CD14-positive monocyte (primary cell): ENCODE data around the gene TAS2R38. TPM values are rescaled to one million over a fixed set of nuclear protein-coding genes. Genes with fewer than 3 reads are reported as not detected.

Source experiments
- DNase-seq, 3 donors: peaks; one replicate each; pipeline ENCODE4 v3.0.0-alpha.2; 2011 to 2022
- H2AFZ ChIP-seq: 2 replicates; pipeline ENCODE4 v1.6.0; 2012; ENCODE audit warnings: mild to moderate bottlenecking, low read depth, low read length, inconsistent platforms; ENCODE audit not compliant: insufficient read depth, poor library complexity, severe bottlenecking
- H3K27ac ChIP-seq, 2 donors: 1 replicate in 1 of 2; 2 replicates in 1 of 2; pipeline ENCODE4 v1.5.1; 2012 to 2013; ENCODE audit warnings: low read length in 2 of 2, control low read depth in 1 of 2, inconsistent platforms in 1 of 2, low read depth in 1 of 2, mild to moderate bottlenecking in 1 of 2
- H3K27me3 ChIP-seq, 2 donors: one replicate each; pipeline versions ENCODE4 v1.6.0 to v1.6.1; 2011 to 2013; ENCODE audit warnings: low read length in 2 of 2; ENCODE audit not compliant: control insufficient read depth in 2 of 2, insufficient read depth in 2 of 2
- H3K36me3 ChIP-seq, 2 donors: replicated peaks in 1 of 2; 1 replicate in 1 of 2; 2 replicates in 1 of 2; pipeline versions ENCODE4 v1.5.1 to v1.6.1; 2012 to 2013; ENCODE audit warnings: low read length in 2 of 2, control low read depth in 1 of 2, inconsistent platforms in 1 of 2, mild to moderate bottlenecking in 1 of 2; ENCODE audit not compliant: insufficient read depth in 2 of 2, control insufficient read depth in 1 of 2
- H3K4me1 ChIP-seq, 2 donors: 1 replicate in 1 of 2; 2 replicates in 1 of 2; pipeline versions ENCODE4 v1.5.1 to v1.6.1; 2012 to 2013; ENCODE audit warnings: low read length in 2 of 2, control low read depth in 1 of 2, inconsistent platforms in 1 of 2, mild to moderate bottlenecking in 1 of 2, moderate library complexity in 1 of 2; ENCODE audit not compliant: insufficient read depth in 2 of 2, control insufficient read depth in 1 of 2
- H3K4me2 ChIP-seq: replicated peaks from 2 replicates; pipeline ENCODE3; 2012; ENCODE audit warnings: low read length, moderate library complexity, mild to moderate bottlenecking; ENCODE audit not compliant: poor library complexity, severe bottlenecking; ENCODE audit errors: extremely low read depth
- H3K4me3 ChIP-seq, 3 experiments: fragments of 200-600 bp in 1 of 3; sonication (generic) in 1 of 3; replicated peaks in 1 of 3; 1 replicate in 2 of 3; 2 replicates in 1 of 3; pipeline ENCODE4 v1.5.1; 2011 to 2013; ENCODE audit warnings: low read length in 3 of 3, mild to moderate bottlenecking in 3 of 3, control low read depth in 2 of 3, low read depth in 2 of 3, inconsistent platforms in 1 of 3, moderate library complexity in 1 of 3
- H3K79me2 ChIP-seq: 2 replicates; pipeline ENCODE4 v1.6.0; 2012; ENCODE audit warnings: mild to moderate bottlenecking, control low read depth, inconsistent platforms, low read length, moderate library complexity; ENCODE audit not compliant: insufficient read depth
- H3K9ac ChIP-seq: 2 replicates; pipeline ENCODE4 v1.6.0; 2017; ENCODE audit warnings: low read length, mild to moderate bottlenecking; ENCODE audit not compliant: insufficient read depth, poor library complexity, severe bottlenecking
- H3K9me3 ChIP-seq, 2 donors: replicated peaks in 1 of 2; 1 replicate in 1 of 2; 2 replicates in 1 of 2; pipeline versions ENCODE4 v1.5.1 to v1.6.1; 2012 to 2013; ENCODE audit warnings: low read length in 2 of 2, control low read depth in 1 of 2; ENCODE audit not compliant: control insufficient read depth in 1 of 2, insufficient read depth in 1 of 2
- H4K20me1 ChIP-seq: 2 replicates; pipeline ENCODE4 v1.6.0; 2012; ENCODE audit warnings: mild to moderate bottlenecking, low read length, control low read depth, moderate library complexity; ENCODE audit not compliant: insufficient read depth
- H3K27ac Mint-ChIP-seq, 7 donors: one replicate each; pipeline ENCODE4 v1.8.0; 2020; ENCODE audit warnings: mild to moderate bottlenecking in 7 of 7, mixed read lengths in 7 of 7, moderate library complexity in 6 of 7, inconsistent platforms in 2 of 7
- H3K27me3 Mint-ChIP-seq, 3 donors: one replicate each; pipeline ENCODE4 v1.8.0; 2021 to 2022; ENCODE audit warnings: low read depth in 3 of 3, mild to moderate bottlenecking in 3 of 3, mixed read lengths in 3 of 3, moderate library complexity in 3 of 3, inconsistent platforms in 1 of 3
- H3K36me3 Mint-ChIP-seq, 2 donors: one replicate each; pipeline ENCODE4 v1.8.0; 2020; ENCODE audit warnings: mixed read lengths in 2 of 2, inconsistent platforms in 1 of 2, mild to moderate bottlenecking in 1 of 2
- H3K4me1 Mint-ChIP-seq: one replicate; pipeline ENCODE4 v1.8.0; 2020; ENCODE audit warnings: mild to moderate bottlenecking, mixed read lengths
- H3K4me3 Mint-ChIP-seq, 2 donors: one replicate each; pipeline ENCODE4 v1.8.0; 2020; ENCODE audit warnings: mild to moderate bottlenecking in 2 of 2, mixed read lengths in 2 of 2, moderate library complexity in 1 of 2
- H3K9me3 Mint-ChIP-seq, 7 donors: one replicate each; pipeline ENCODE4 v1.8.0; 2020 to 2022; ENCODE audit warnings: mixed read lengths in 7 of 7, mild to moderate bottlenecking in 6 of 7, moderate library complexity in 6 of 7, inconsistent platforms in 2 of 7
- CTCF ChIP-seq: fragments of 200-600 bp; IDR thresholded peaks from one replicate; pipeline ENCODE4 v1.8.0; 2022; ENCODE audit warnings: antibody characterized with exemption, mild to moderate bottlenecking
- WGBS: methylation state at CpG from one replicate; pipeline ENCODE4 v1.1.5; 2013; ENCODE audit warnings: missing lambda C conversion rate; ENCODE audit not compliant: insufficient coverage; 5-methylcytosine and 5-hydroxymethylcytosine counted together
- intact Hi-C, 2 donors: fragments of 100-400 bp; cut with micrococcal nuclease; formaldehyde crosslinking; loops; one replicate each; pipeline versions ENCODE4 v1.15.0 to v1.15.1; 2023
- polyA plus RNA-seq, 3 donors: library from polyadenylated mRNA; depleted of rRNA in 1 of 3; unstranded in 2 of 3; stranded (reverse) in 1 of 3; fragments of 300-500 nt in 2 of 3; fragments of >200 nt in 1 of 3; fragmentation: Illumina TruSeq in 2 of 3; gene quantifications; 1 replicate in 2 of 3; 2 replicates in 1 of 3; pipeline ENCODE4 v1.2.3, GENCODE V29; 2012 to 2021

Gene TAS2R38
- polyA plus RNA-seq, 3 donors = not detected

GRCh38 chr7:141976524-141977245, 3.1 kb upstream of the TAS2R38 start:
- DNase-seq = no peak
- intact Hi-C loops = loop anchor here (5.0 to 10.0 kb wide), 4 partner anchors 58 to 211 kb away; no protein-coding TSS in a partner anchor
- Mint-ChIP-seq H3K4me3 (peak overlapping the region; percentile 82 to 90), H3K9me3 (peaks cover 0 to 3% (median 2%) of the 10 kb centered on the region in 7 donors), H3K4me1 (peaks cover 31% of the 10 kb centered on the region), H3K27me3 (peaks cover 0 to 1% (median 0%) of the 10 kb centered on the region in 3 donors), H3K27ac (peak overlapping the region in 4 of 7 donors; percentile 31 to 96 (median 92)), H3K36me3 (no peaks in the 10 kb centered on the region)
- Histone ChIP-seq H2AFZ (peak overlapping the region; percentile 99), H3K79me2 (no peaks in the 10 kb centered on the region), H3K27ac (peak overlapping the region in 1 of 2 donors; percentile 95), H3K4me1 (peaks cover 18 to 23% of the 10 kb centered on the region in 2 donors), H3K4me2 (peak overlapping the region; percentile 84), H3K9me3 (no peaks in the 10 kb centered on the region), H3K4me3 (peak overlapping the region in 2 of 3 experiments; percentile 58 to 82), H3K36me3 (no peaks in the 10 kb centered on the region), H4K20me1 (no peaks in the 10 kb centered on the region), H3K27me3 (no peaks in the 10 kb centered on the region), H3K9ac (no peak overlapping the region)
- 41% methylated on average over 3 of the region's 11 CpGs for WGBS
- TF ChIP-seq CTCF = peak; percentile 40

DNA sequence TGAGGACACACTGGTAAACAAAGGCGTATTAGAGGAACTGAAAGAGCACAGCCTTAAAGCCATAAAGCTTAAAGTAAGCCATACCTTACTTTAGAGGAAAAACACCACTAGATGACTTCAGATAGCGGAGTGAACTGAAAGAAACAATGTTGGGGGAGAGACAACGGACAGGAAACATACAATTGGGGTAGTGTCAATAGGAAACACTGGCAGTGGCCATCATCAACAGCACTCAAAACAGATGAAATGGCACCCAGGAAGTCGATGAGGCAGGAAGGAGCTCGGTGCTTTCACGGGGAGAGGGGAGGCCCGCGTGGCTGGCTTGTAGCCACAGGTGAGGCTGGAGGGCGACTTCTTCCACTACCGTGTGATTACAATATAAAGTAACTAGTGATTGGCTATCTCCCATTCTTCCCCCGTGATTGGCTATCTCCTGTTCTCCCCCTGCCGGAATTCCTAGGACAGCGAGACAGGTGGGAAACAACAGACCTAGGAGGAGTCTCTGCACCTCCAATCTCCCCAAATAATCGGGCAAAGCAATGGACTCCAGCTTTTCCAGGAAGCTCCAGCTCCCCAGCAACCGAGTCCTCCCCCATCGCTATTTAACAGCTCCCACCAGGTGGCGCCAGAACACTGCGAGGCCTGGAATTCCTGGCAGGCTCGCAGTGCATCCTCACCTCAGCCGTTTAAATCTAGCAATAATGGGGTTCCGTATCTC, 2.4 kb upstream of the TAS2R38 start:
- peak overlapping the region; percentile 42 to 95 for H3K27ac ChIP-seq
- WGBS = 0% methylated on average over 9 of the region's 21 CpGs

More for the DNA sequence above, 2.4 kb upstream of the TAS2R38 start:
- H3K4me3 ChIP-seq = peak overlapping the region; percentile 54 to 82 (median 58)
- H4K20me1 ChIP-seq = no peaks in the 10 kb centered on the region
- H3K9me3 ChIP-seq = no peaks in the 10 kb centered on the region
- H3K36me3 Mint-ChIP-seq = no peaks in the 10 kb centered on the region
- peak overlapping the region; percentile 84 for H3K4me2 ChIP-seq
- peaks cover 0 to 1% (median 0%) of the 10 kb centered on the region in 3 donors for H3K27me3 Mint-ChIP-seq
- peaks cover 18 to 23% of the 10 kb centered on the region in 2 donors for H3K4me1 ChIP-seq
- TF ChIP-seq CTCF = peak; percentile 93
- no peaks in the 10 kb centered on the region for H3K36me3 ChIP-seq
- H3K4me3 Mint-ChIP-seq = peak overlapping the region; percentile 82 to 90
- intact Hi-C loops = loop anchor here (5.0 to 10.0 kb wide), 4 partner anchors 59 to 211 kb away; no protein-coding TSS in a partner anchor
- H3K9me3 Mint-ChIP-seq = peaks cover 0 to 3% (median 0%) of the 10 kb centered on the region in 7 donors
- no peaks in the 10 kb centered on the region for H3K27me3 ChIP-seq
- H3K9ac ChIP-seq = peak overlapping the region; percentile 73
- peak overlapping the region; percentile 99 for H2AFZ ChIP-seq
- no peaks in the 10 kb centered on the region for H3K79me2 ChIP-seq
- H3K27ac Mint-ChIP-seq = peak overlapping the region; percentile 76 to 98 (median 94)
- peaks cover 31% of the 10 kb centered on the region for H3K4me1 Mint-ChIP-seq
- peak; percentile 75 to 82 (median 79) for DNase-seq
